ENCODE data around the gene SMIM22.

Gene SMIM22

GRCh38 chr16:4766875-4767628 lies 28.1 kb upstream of the SMIM22 start, which contains the start of gene ZNF500:
Gene ZNF500, minus strand, starts transcription at chr16:4767162. Its CDS starts 1,184 bp downstream, at chr16:4765978.
- TF ChIP-seq FOXP2 (optimal IDR thresholded peaks at IDR 0.05; ENCODE audit: control extremely low read depth, extremely low read length, insufficient read depth) (peak; percentile 66), EZH2 (IDR thresholded peaks at IDR 0.05) (no peak), POLR2AphosphoS5 (IDR thresholded peaks at IDR 0.05; ENCODE audit: borderline replicate concordance, low read depth, low read length) (peak; percentile 82)

GRCh38 chr16:4767872-4768548 lies 27.2 kb upstream of the SMIM22 start:
- TF ChIP-seq FOXP2 (optimal IDR thresholded peaks at IDR 0.05; ENCODE audit: control extremely low read depth, extremely low read length, insufficient read depth) (no peak), POLR2AphosphoS5 (IDR thresholded peaks at IDR 0.05; ENCODE audit: borderline replicate concordance, low read depth, low read length) (no peak), EZH2 (IDR thresholded peaks at IDR 0.05) (no peak)
- Histone ChIP-seq H3K4me3 (peak overlapping the region; percentile 82), H3K27ac (peak overlapping the region; percentile 78), H3K9ac (ENCODE audit: insufficient read length) (peak overlapping the region; percentile 78), H3K36me3 (ENCODE audit: insufficient read depth, low read length) (peaks cover 13% of the 10 kb centered on the region; the same call in 1 of the 2 replicates), H3K9me3 (ENCODE audit: low read depth, low read length) (no peaks in the 10 kb centered on the region)
- no peak for DNase-seq (ENCODE audit: low read depth, low spot score)

More at GRCh38 chr16:4766875-4767628, 28.1 kb upstream of the SMIM22 start, which contains the start of gene ZNF500:
- peaks cover 19% of the 10 kb centered on the region; the same call in 1 of the 2 replicates for H3K36me3 ChIP-seq (ENCODE audit: insufficient read depth, low read length)
- H3K4me3 ChIP-seq: peak within 1 kb of the TSS; percentile 95
- H3K9me3 ChIP-seq (ENCODE audit: low read depth, low read length): no peaks in the 10 kb centered on the region
- peak; percentile 75 for DNase-seq (ENCODE audit: low read depth, low spot score)
- H3K9ac ChIP-seq (ENCODE audit: insufficient read length): peak within 1 kb of the TSS; percentile 98
- H3K27ac ChIP-seq: peak within 1 kb of the TSS; percentile 78; the same call in 1 of the 2 replicates

- H3K36me3 ChIP-seq (ENCODE audit: insufficient read depth, low read length): peaks cover 9% of the 10 kb centered on the region; the same call in 1 of the 2 replicates
- TF ChIP-seq POLR2AphosphoS5 (IDR thresholded peaks at IDR 0.05; ENCODE audit: borderline replicate concordance, low read depth, low read length) (peak; percentile 90), EZH2 (IDR thresholded peaks at IDR 0.05) (no peak), FOXP2 (optimal IDR thresholded peaks at IDR 0.05; ENCODE audit: control extremely low read depth, extremely low read length, insufficient read depth) (peak; percentile 89)
- H3K9ac ChIP-seq (ENCODE audit: insufficient read length): peak overlapping the region; percentile 78
- no peaks in the 10 kb centered on the region for H3K9me3 ChIP-seq (ENCODE audit: low read depth, low read length)
- DNase-seq (ENCODE audit: low read depth, low spot score): peak; percentile 76
- H3K4me3 ChIP-seq: peak overlapping the region; percentile 82
- H3K27ac ChIP-seq: peak overlapping the region; percentile 78
Measured at GRCh38 chr16:4768549-4769305, 26.4 kb upstream of the SMIM22 start.

- H3K9me3 ChIP-seq (ENCODE audit: low read depth, low read length): no peaks in the 10 kb centered on the region
- TF ChIP-seq FOXP2 (optimal IDR thresholded peaks at IDR 0.05; ENCODE audit: control extremely low read depth, extremely low read length, insufficient read depth) (no peak), EZH2 (IDR thresholded peaks at IDR 0.05) (no peak), POLR2AphosphoS5 (IDR thresholded peaks at IDR 0.05; ENCODE audit: borderline replicate concordance, low read depth, low read length) (no peak)
- H3K36me3 ChIP-seq (ENCODE audit: insufficient read depth, low read length): peaks cover 6% of the 10 kb centered on the region; the same call in 1 of the 2 replicates
- peak overlapping the region; percentile 60 for H3K9ac ChIP-seq (ENCODE audit: insufficient read length)
- no peak for DNase-seq (ENCODE audit: low read depth, low spot score)
- H3K4me3 ChIP-seq: peak overlapping the region; percentile 82
- no peak overlapping the region for H3K27ac ChIP-seq
Measured at GRCh38 chr16:4769306-4769638, 25.9 kb upstream of the SMIM22 start.

GRCh38 chr16:4771646-4772045 lies 23.5 kb upstream of the SMIM22 start:
- Histone ChIP-seq H3K4me3 (no peak overlapping the region), H3K9ac (ENCODE audit: insufficient read length) (no peak overlapping the region), H3K27ac (no peak overlapping the region), H3K9me3 (ENCODE audit: low read depth, low read length) (no peaks in the 10 kb centered on the region), H3K36me3 (ENCODE audit: insufficient read depth, low read length) (no peaks in the 10 kb centered on the region)
- DNase-seq (ENCODE audit: low read depth, low spot score): no peak
- TF ChIP-seq FOXP2 (optimal IDR thresholded peaks at IDR 0.05; ENCODE audit: control extremely low read depth, extremely low read length, insufficient read depth) (no peak), EZH2 (IDR thresholded peaks at IDR 0.05) (no peak), POLR2AphosphoS5 (IDR thresholded peaks at IDR 0.05; ENCODE audit: borderline replicate concordance, low read depth, low read length) (no peak)

GRCh38 chr16:4772351-4772750 lies 22.8 kb upstream of the SMIM22 start:
- TF ChIP-seq EZH2 (IDR thresholded peaks at IDR 0.05): no peak
- no peak for TF ChIP-seq POLR2AphosphoS5 (IDR thresholded peaks at IDR 0.05; ENCODE audit: borderline replicate concordance, low read depth, low read length)
- TF ChIP-seq FOXP2 (optimal IDR thresholded peaks at IDR 0.05; ENCODE audit: control extremely low read depth, extremely low read length, insufficient read depth): no peak
- no peak for DNase-seq (ENCODE audit: low read depth, low spot score)
- Histone ChIP-seq H3K27ac (no peak overlapping the region), H3K9me3 (ENCODE audit: low read depth, low read length) (no peaks in the 10 kb centered on the region), H3K36me3 (ENCODE audit: insufficient read depth, low read length) (no peaks in the 10 kb centered on the region), H3K4me3 (no peak overlapping the region), H3K9ac (ENCODE audit: insufficient read length) (no peak overlapping the region)

GRCh38 chr16:4775005-4775404 lies 20.2 kb upstream of the SMIM22 start:
- no peak overlapping the region for H3K27ac ChIP-seq
- no peak overlapping the region for H3K9ac ChIP-seq (ENCODE audit: insufficient read length)
- H3K9me3 ChIP-seq (ENCODE audit: low read depth, low read length): no peaks in the 10 kb centered on the region
- H3K4me3 ChIP-seq: no peak overlapping the region
- no peak for TF ChIP-seq EZH2 (IDR thresholded peaks at IDR 0.05)
- TF ChIP-seq POLR2AphosphoS5 (IDR thresholded peaks at IDR 0.05; ENCODE audit: borderline replicate concordance, low read depth, low read length): no peak
- TF ChIP-seq FOXP2 (optimal IDR thresholded peaks at IDR 0.05; ENCODE audit: control extremely low read depth, extremely low read length, insufficient read depth): no peak
- no peak for DNase-seq (ENCODE audit: low read depth, low spot score)
- H3K36me3 ChIP-seq (ENCODE audit: insufficient read depth, low read length): no peaks in the 10 kb centered on the region

Measured in SK-N-MC (cell line).